ENCODE measurements around the gene EML4. TPM values are rescaled to one million over a fixed set of nuclear protein-coding genes. Genes with fewer than 3 reads are reported as not detected.

Gene EML4
- total and polyA plus RNA-seq, 9 of the 15 experiments (the other 6 are each of a cell fraction or from before 2014, with no cell fraction given), result 14.7 to 48.3 (median 36.5) TPM

- H3K36me3 ChIP-seq (ENCODE audit: control insufficient read depth, insufficient read depth, low read length), result peaks cover 50% of the 10 kb centered on the region
- FAIRE-seq, result no peak
- H3K27me3 ChIP-seq (ENCODE audit: control insufficient read depth in 2 of 2, insufficient read depth in 2 of 2, low read length in 2 of 2), result no peaks in the 10 kb centered on the region
- intact Hi-C loops (cut with micrococcal nuclease), result loop anchor here (5.0 kb wide), 1 partner anchor 460 kb away; no protein-coding TSS in a partner anchor
- no peaks in the 10 kb centered on the region for H4K20me1 ChIP-seq (replicated peaks; ENCODE audit: control insufficient read depth, insufficient read depth, low read length)
- no peak overlapping the region for H3K4me2 ChIP-seq (ENCODE audit: insufficient read depth, low read length)
- H3K27ac ChIP-seq (ENCODE audit: extremely low read depth, low read depth, low read length), result no peak overlapping the region
- ATAC-seq, result no peak
- no peak overlapping the region for H2AFZ ChIP-seq (ENCODE audit: low read depth, low read length)
- H3K4me1 ChIP-seq (replicated peaks in 1 of 2; ENCODE audit: control insufficient read depth in 2 of 2, insufficient read depth in 2 of 2, low read length in 2 of 2), result peaks cover 0 to 8% of the 10 kb centered on the region in 2 experiments; a peak in 2 of 5 replicates
- no peaks in the 10 kb centered on the region for H3K9me3 ChIP-seq (replicated peaks; ENCODE audit: control insufficient read depth, insufficient read depth, low read depth, low read length)
- in situ Hi-C loops (cut with MboI), result loop anchor here (10.0 kb wide), 1 partner anchor 232 kb away; no protein-coding TSS in a partner anchor
- no peak overlapping the region for H3K9ac ChIP-seq (ENCODE audit: insufficient read depth in 1 of 2, low read depth in 2 of 2, low read length in 2 of 2)
- WGBS (ENCODE audit: insufficient coverage, low coverage, missing lambda C conversion rate), result 74% methylated on average over 4 of the region's 4 CpGs
- H3K79me2 ChIP-seq (ENCODE audit: control insufficient read depth, insufficient read depth, low read length), result no peaks in the 10 kb centered on the region
- no peak for DNase-seq (ENCODE audit: extremely low read depth in 1 of 4, low spot score in 3 of 4)
- ChIA-PET POLR2A (interaction anchor here (0.7 to 0.8 kb wide), 2 partner anchors 13 to 119 kb away, joined by 3 to 5 read pairs; no protein-coding TSS in a partner anchor), CTCF (ENCODE audit: low intra/inter-chr PET ratio) (no interaction called here)
- no peaks in the 10 kb centered on the region for H3K9me1 ChIP-seq (ENCODE audit: control insufficient read depth, insufficient read depth, low read length)
- H3K4me3 ChIP-seq, result no peak overlapping the region
- BruUV-seq (replicated peaks), result no TSS peak
- TF ChIP-seq DNMT1 (IDR thresholded peaks at IDR 0.05) (no peak), RBM15 (IDR thresholded peaks at IDR 0.05; ENCODE audit: insufficient read depth, low read length) (no peak), E2F4 (CRISPR knock-in tag; IDR thresholded peaks at IDR 0.05; ENCODE audit: low read depth) (no peak), ZBTB8A (IDR thresholded peaks at IDR 0.05; ENCODE audit: partially characterized antibody) (no peak), TSHZ1 (CRISPR knock-in tag; IDR thresholded peaks at IDR 0.05) (no peak), SRSF9 (IDR thresholded peaks at IDR 0.05; ENCODE audit: borderline replicate concordance, low read depth, low read length) (no peak), FOS (IDR thresholded peaks at IDR 0.05; ENCODE audit: extremely low read depth, insufficient read length) (no peak), TCF15 (CRISPR knock-in tag; IDR thresholded peaks at IDR 0.05) (no peak), PYGO2 (tag; IDR thresholded peaks at IDR 0.05) (no peak), C11orf30 (IDR thresholded peaks at IDR 0.05; ENCODE audit: low read depth) (peak; percentile 58; the same call in 1 of the 2 replicates), ATF2 (CRISPR knock-in tag; IDR thresholded peaks at IDR 0.05) (no peak), HMGN3 (IDR thresholded peaks at IDR 0.05; ENCODE audit: borderline replicate concordance, extremely low read depth, insufficient read length, low read depth, low read length) (no peak), ZNF316 (IDR thresholded peaks at IDR 0.05) (peak; percentile 54; the same call in 1 of the 2 replicates), ZNF696 (CRISPR knock-in tag; conservative IDR thresholded peaks at IDR 0.05) (no peak), MLLT1 (IDR thresholded peaks at IDR 0.05) (no peak)
Measured at GRCh38 chr2:42327125-42327524, 158.0 kb downstream of the EML4 start.
